PC-9 (cell line): ENCODE measurements around the gene PDRG1. TPM values are rescaled to one million over a fixed set of nuclear protein-coding genes. Genes with fewer than 3 reads are reported as not detected.

Experiments used
- BruUV-seq: library from RNA; stranded (reverse); fragments of 400-500 nt; replicated peaks from 2 replicates; lab custom pipeline; 2021; lab: Mats Ljungman, UMichigan
- CTCF ChIA-PET: fragments of 300-600 bp; sonication (Branson Sonifier 250); formaldehyde crosslinking; loops from one replicate; lab custom pipeline; 2022; ENCODE audit warnings: antibody characterized with exemption; lab: Charles Lee
- POLR2A ChIA-PET: fragments of 300-600 bp; sonication (Branson Sonifier 250); formaldehyde crosslinking; loops from one replicate; lab custom pipeline; 2022; ENCODE audit warnings: antibody characterized with exemption; ENCODE audit not compliant: unreplicated experiment; lab: Charles Lee
- DNase-seq, 2 experiments: peaks; one replicate each; pipeline versions ENCODE4 v3.0.0 to v3.0.0-alpha.2; 2015 to 2022; ENCODE audit warnings: mixed read lengths in 1 of 2
- H2AFZ ChIP-seq: fragments of 200-600 bp; sonication (generic); 2 replicates; pipeline ENCODE4 v1.8.1; 2017; ENCODE audit warnings: antibody characterized with exemption
- H3F3A ChIP-seq: fragments of 200-600 bp; sonication (generic); 2 replicates; pipeline ENCODE4 v1.8.1; 2017; ENCODE audit warnings: antibody characterized with exemption, mild to moderate bottlenecking, low read depth; ENCODE audit not compliant: insufficient read depth
- H3K27ac ChIP-seq: fragments of 200-600 bp; sonication (generic); 2 replicates; pipeline ENCODE4 v1.6.1; 2016; ENCODE audit warnings: mixed run types
- H3K27me3 ChIP-seq: fragments of 200-600 bp; sonication (generic); 2 replicates; pipeline ENCODE4 v1.6.1; 2016; ENCODE audit warnings: low read depth, mixed run types; ENCODE audit not compliant: insufficient read depth
- H3K36me3 ChIP-seq: fragments of 200-600 bp; sonication (generic); 2 replicates; pipeline ENCODE4 v1.6.1; 2016; ENCODE audit warnings: low read depth, mixed run types
- H3K4me1 ChIP-seq: fragments of 200-600 bp; sonication (generic); replicated peaks from 2 replicates; pipeline ENCODE4 v1.6.1; 2016; ENCODE audit warnings: mixed run types; ENCODE audit not compliant: insufficient read depth
- H3K4me2 ChIP-seq: fragments of 200-600 bp; sonication (generic); 2 replicates; pipeline ENCODE4 v1.6.1; 2017; ENCODE audit warnings: mixed run types
- H3K4me3 ChIP-seq: fragments of 200-600 bp; sonication (generic); 2 replicates; pipeline ENCODE4 v1.6.1; 2016; ENCODE audit warnings: mixed run types
- H3K79me2 ChIP-seq: fragments of 200-600 bp; sonication (generic); 2 replicates; pipeline ENCODE4 v1.6.1; 2017; ENCODE audit warnings: low read depth, mixed run types
- H3K9me2 ChIP-seq: fragments of 200-600 bp; sonication (generic); 2 replicates; pipeline ENCODE4 v1.8.1; 2017; ENCODE audit warnings: mild to moderate bottlenecking; ENCODE audit not compliant: insufficient read depth
- H3K9me3 ChIP-seq: fragments of 200-600 bp; sonication (generic); 2 replicates; pipeline ENCODE4 v1.8.1; 2016; ENCODE audit warnings: low read depth; ENCODE audit not compliant: insufficient read depth
- H4K20me1 ChIP-seq: fragments of 200-600 bp; sonication (generic); 2 replicates; pipeline ENCODE4 v1.8.1; 2017; ENCODE audit not compliant: insufficient read depth
- EZH2 ChIP-seq: fragments of 200-600 bp; sonication (generic); IDR thresholded peaks from 2 replicates; pipeline ENCODE4 v1.8.0; 2017; ENCODE audit warnings: antibody characterized with exemption, low read depth
- intact Hi-C: fragments of 100-400 bp; cut with micrococcal nuclease; formaldehyde crosslinking; loops from one replicate; pipeline ENCODE4 v1.10.0; 2022; ENCODE audit not compliant: unreplicated experiment
- total RNA-seq: library from RNA; stranded (reverse); gene quantifications from 2 replicates; pipeline ENCODE4 v1.2.3, GENCODE V29; 2021
- TF ChIP-seq, protein P1 (sequence below): fragments of 200-600 bp; sonication (generic); conservative IDR thresholded peaks from 2 replicates; pipeline ENCODE4 v1.6.1; 2017; ENCODE audit warnings: mixed run types, antibody characterized with exemption, mild to moderate bottlenecking, moderate library complexity

The PDRG1 gene
- total RNA-seq, 1 experiment from 2014 or later, result 13.7 TPM

DNA sequence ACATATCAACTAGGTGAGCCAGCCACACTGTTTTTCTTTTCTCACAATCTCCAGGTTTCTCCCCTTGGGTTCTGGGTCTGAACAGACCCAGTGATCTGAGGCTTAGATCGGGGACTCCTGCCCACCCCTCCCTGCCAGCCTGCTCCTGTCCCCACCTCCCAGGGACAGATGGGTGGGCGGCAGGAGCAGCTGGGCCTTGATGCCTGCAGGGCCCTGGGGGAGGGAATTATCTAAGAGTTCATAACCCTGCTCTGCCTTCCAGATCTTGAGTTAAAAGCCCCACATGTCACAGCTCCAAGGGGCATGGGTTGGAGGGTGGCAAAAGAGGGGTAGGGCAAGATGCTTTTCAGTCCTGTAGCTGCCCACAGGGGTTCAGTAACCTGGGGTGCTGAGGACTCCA is 10.9 kb upstream of the PDRG1 start:
- Histone ChIP-seq H3F3A (no peaks in the 10 kb centered on the region), H3K79me2 (no peaks in the 10 kb centered on the region), H3K27ac (no peak overlapping the region), H3K27me3 (peaks cover 85% of the 10 kb centered on the region), H2AFZ (no peak overlapping the region), H4K20me1 (no peaks in the 10 kb centered on the region), H3K9me2 (no peaks in the 10 kb centered on the region), H3K9me3 (no peaks in the 10 kb centered on the region), H3K36me3 (no peaks in the 10 kb centered on the region), H3K4me1 (no peaks in the 10 kb centered on the region), H3K4me3 (no peak overlapping the region), H3K4me2 (no peak overlapping the region)
- CTCF ChIA-PET, result no interaction called here
- intact Hi-C loops, result no loop called here
- BruUV-seq, result no TSS peak
- DNase-seq, result no peak
- POLR2A ChIA-PET, result no interaction called here
- TF ChIP-seq, protein P1, sequence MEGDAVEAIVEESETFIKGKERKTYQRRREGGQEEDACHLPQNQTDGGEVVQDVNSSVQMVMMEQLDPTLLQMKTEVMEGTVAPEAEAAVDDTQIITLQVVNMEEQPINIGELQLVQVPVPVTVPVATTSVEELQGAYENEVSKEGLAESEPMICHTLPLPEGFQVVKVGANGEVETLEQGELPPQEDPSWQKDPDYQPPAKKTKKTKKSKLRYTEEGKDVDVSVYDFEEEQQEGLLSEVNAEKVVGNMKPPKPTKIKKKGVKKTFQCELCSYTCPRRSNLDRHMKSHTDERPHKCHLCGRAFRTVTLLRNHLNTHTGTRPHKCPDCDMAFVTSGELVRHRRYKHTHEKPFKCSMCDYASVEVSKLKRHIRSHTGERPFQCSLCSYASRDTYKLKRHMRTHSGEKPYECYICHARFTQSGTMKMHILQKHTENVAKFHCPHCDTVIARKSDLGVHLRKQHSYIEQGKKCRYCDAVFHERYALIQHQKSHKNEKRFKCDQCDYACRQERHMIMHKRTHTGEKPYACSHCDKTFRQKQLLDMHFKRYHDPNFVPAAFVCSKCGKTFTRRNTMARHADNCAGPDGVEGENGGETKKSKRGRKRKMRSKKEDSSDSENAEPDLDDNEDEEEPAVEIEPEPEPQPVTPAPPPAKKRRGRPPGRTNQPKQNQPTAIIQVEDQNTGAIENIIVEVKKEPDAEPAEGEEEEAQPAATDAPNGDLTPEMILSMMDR, result no peak
- TF ChIP-seq EZH2, result no peak

DNA sequence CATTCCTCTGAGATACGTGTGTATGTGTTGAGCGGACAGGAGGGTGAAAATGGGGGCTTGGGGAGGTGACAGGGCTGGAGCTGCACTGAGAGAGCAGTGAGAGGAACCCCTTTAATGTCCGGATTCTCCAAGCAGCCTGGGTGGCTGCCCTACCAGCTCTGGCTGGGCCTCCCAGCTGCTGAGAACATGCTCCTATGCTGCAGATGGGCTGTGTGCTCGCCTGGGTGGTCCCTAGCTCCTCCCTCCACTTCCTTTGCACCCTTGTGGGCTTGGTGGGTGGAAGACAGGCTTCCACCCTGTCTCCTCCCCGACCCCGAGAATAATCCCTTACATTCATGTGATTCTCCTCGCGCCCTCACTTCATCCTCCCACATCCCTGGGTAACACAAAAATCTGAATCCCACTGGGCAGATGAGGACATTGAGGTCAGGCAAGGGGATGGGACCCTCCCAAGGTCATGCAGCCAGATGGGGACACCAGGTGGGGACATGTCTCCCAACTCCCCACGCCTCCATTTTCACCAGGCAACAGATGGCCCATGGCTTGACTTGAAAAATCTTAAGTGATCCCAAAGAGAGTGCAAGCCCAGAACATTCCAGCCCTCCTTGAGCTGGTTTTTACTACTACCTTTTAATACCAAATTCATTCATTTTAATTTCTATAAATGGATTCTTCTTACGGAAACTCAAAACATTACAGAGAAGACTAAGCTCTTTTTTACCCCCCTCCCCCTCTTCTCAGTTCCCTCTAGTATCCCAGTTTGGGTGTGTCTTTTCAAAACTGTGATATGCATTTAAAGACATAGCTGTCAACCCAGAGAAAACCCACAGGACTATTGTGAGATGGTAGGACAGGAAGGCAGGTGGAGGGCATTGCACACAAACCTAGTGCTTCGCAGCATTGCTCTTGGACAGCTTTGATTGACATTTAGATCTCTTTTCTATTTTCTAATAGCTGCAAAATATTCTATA is 5.0 kb upstream of the PDRG1 start:
- H3K27ac ChIP-seq, result no peak overlapping the region
- H3K4me2 ChIP-seq, result no peak overlapping the region
- H4K20me1 ChIP-seq, result no peaks in the 10 kb centered on the region
- peaks cover 44% of the 10 kb centered on the region for H3K27me3 ChIP-seq
- no peaks in the 10 kb centered on the region for H3K9me2 ChIP-seq
- no peaks in the 10 kb centered on the region for H3K4me1 ChIP-seq
- TF ChIP-seq, protein P1, result no peak
- no peak for TF ChIP-seq EZH2
- no peak for DNase-seq
- no peaks in the 10 kb centered on the region for H3F3A ChIP-seq
- no TSS peak for BruUV-seq
- H3K79me2 ChIP-seq, result no peaks in the 10 kb centered on the region
- H3K4me3 ChIP-seq, result no peak overlapping the region
- no peaks in the 10 kb centered on the region for H3K36me3 ChIP-seq
- H3K9me3 ChIP-seq, result no peaks in the 10 kb centered on the region
- no peak overlapping the region for H2AFZ ChIP-seq
- CTCF ChIA-PET, result interaction anchor here (0.6 to 0.7 kb wide), 4 partner anchors 78 to 449 kb away, joined by 3 to 10 read pairs (median 4); no protein-coding TSS in a partner anchor
- POLR2A ChIA-PET, result no interaction called here
- intact Hi-C loops, result no loop called here

DNA sequence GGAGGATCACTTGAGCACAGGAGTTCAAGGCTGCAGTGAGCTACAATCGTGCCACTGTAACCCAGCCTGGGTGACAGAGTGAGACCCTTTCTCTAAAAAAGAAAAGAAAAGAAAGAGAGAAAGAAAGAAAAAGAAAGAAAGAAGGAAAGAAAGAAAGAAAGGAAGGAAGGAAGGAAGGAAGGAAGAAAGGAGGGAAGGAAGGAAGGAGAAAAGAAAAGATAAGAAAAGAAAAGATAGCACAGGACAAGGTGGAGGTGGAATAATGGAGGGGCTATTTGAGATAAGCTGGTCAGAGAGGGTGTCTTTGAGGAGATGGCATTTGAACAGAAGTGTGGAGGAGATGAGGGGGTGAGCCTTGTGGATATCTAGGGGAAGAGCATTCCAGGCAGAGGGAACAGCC is 2.7 kb upstream of the PDRG1 start:
- H4K20me1 ChIP-seq, result 0 out of 2 replicates have a peak, but pooled peaks cover 7% of the 10 kb centered on the region
- H3K4me1 ChIP-seq, result peaks cover 8% of the 10 kb centered on the region
- H3K27me3 ChIP-seq, result peaks cover 30% of the 10 kb centered on the region
- no peaks in the 10 kb centered on the region for H3K36me3 ChIP-seq
- no peaks in the 10 kb centered on the region for H3K9me2 ChIP-seq
- TF ChIP-seq, protein P1, result no peak
- no peak for TF ChIP-seq EZH2
- no peak overlapping the region for H3K4me2 ChIP-seq
- intact Hi-C loops, result loop anchor here (5.0 kb wide), 3 partner anchors 63 to 138 kb away; no protein-coding TSS in a partner anchor
- H3K4me3 ChIP-seq, result no peak overlapping the region
- no peak overlapping the region for H2AFZ ChIP-seq
- H3F3A ChIP-seq, result no peaks in the 10 kb centered on the region
- POLR2A ChIA-PET, result no interaction called here
- H3K9me3 ChIP-seq, result no peaks in the 10 kb centered on the region
- CTCF ChIA-PET, result interaction anchor here (0.7 kb wide), 1 partner anchor 568 kb away, joined by 3 read pairs; no protein-coding TSS in a partner anchor
- no TSS peak for BruUV-seq
- H3K79me2 ChIP-seq, result peaks cover 23% of the 10 kb centered on the region
- H3K27ac ChIP-seq, result no peak overlapping the region
- no peak for DNase-seq
